WTC11 (cell line): Measurements from ENCODE around the gene TEKT5.

Experiments used
- AR ChIP-seq: fragments of 250-450 bp; sonication (Bioruptor Pico); IDR thresholded peaks from 2 replicates; pipeline ENCODE4 v1.9.0; 2021; ENCODE audit warnings: mild to moderate bottlenecking
- ARID4B ChIP-seq: sonication (generic); formaldehyde crosslinking; IDR thresholded peaks from 2 replicates; pipeline ENCODE4 v1.8.0; 2023; ENCODE audit warnings: missing genetic modification reagents, mild to moderate bottlenecking, borderline replicate concordance
- CBFB ChIP-seq: sonication (generic); formaldehyde crosslinking; IDR thresholded peaks from 2 replicates; pipeline ENCODE4 v1.8.1; 2022; ENCODE audit warnings: mild to moderate bottlenecking, low read depth, missing genetic modification reagents
- CTCF ChIP-seq: fragments of 200-600 bp; IDR thresholded peaks from 2 replicates; pipeline ENCODE4 v1.8.0; 2022; ENCODE audit warnings: antibody characterized with exemption
- ELF4 ChIP-seq: sonication (generic); formaldehyde crosslinking; IDR thresholded peaks from 2 replicates; pipeline ENCODE4 v1.8.1; 2022; ENCODE audit warnings: low read depth, mild to moderate bottlenecking, moderate library complexity, missing genetic modification reagents
- ESRRA ChIP-seq: sonication (generic); formaldehyde crosslinking; IDR thresholded peaks from 2 replicates; pipeline ENCODE4 v1.8.1; 2022; ENCODE audit warnings: mild to moderate bottlenecking, missing genetic modification reagents, borderline replicate concordance
- IRF1 ChIP-seq: sonication (generic); formaldehyde crosslinking; IDR thresholded peaks from 2 replicates; pipeline ENCODE4 v1.8.0; 2023; ENCODE audit warnings: missing genetic modification reagents
- STAT6 ChIP-seq: sonication (generic); formaldehyde crosslinking; conservative IDR thresholded peaks from 2 replicates; pipeline ENCODE4 v1.8.1; 2023; ENCODE audit warnings: mild to moderate bottlenecking, low read depth, missing genetic modification reagents, moderate library complexity
- ZBTB21 ChIP-seq: sonication (generic); formaldehyde crosslinking; IDR thresholded peaks from 2 replicates; pipeline ENCODE4 v1.8.1; 2023; ENCODE audit warnings: mild to moderate bottlenecking, missing genetic modification reagents, borderline replicate concordance

GRCh38 chr16:10647721-10648296 is 46.9 kb downstream of the TEKT5 start:
- TF ChIP-seq CBFB (CRISPR knock-in tag) (no peak), ZBTB21 (CRISPR knock-in tag) (no peak), CTCF (no peak), AR (no peak), IRF1 (CRISPR knock-in tag) (no peak), ESRRA (CRISPR knock-in tag) (no peak), ARID4B (CRISPR knock-in tag) (no peak), STAT6 (CRISPR knock-in tag) (no peak), ELF4 (CRISPR knock-in tag) (no peak)
